Ascending aorta (tissue), 2 donors: ENCODE results near the gene SLC26A11. TPM values are rescaled to one million over a fixed set of nuclear protein-coding genes. Genes with fewer than 3 reads are reported as not detected.

Experiments used
- DNase-seq, 2 donors: peaks; one replicate each; pipeline ENCODE4 v3.0.0-alpha.2; 2019; ENCODE audit warnings: low spot score in 2 of 2
- H3K27ac ChIP-seq, 2 donors: fragments of 200-600 bp; sonication (generic); one replicate each; pipeline ENCODE4 v1.5.1; 2016 to 2017; ENCODE audit warnings: mild to moderate bottlenecking in 1 of 2
- H3K27me3 ChIP-seq: fragments of 200-600 bp; sonication (generic); one replicate; pipeline ENCODE4 v1.5.1; 2017
- H3K36me3 ChIP-seq, 2 donors: fragments of 200-600 bp; sonication (generic); one replicate each; pipeline ENCODE4 v1.5.1; 2016
- H3K4me1 ChIP-seq, 2 donors: fragments of 200-600 bp; sonication (generic); one replicate each; pipeline ENCODE4 v1.5.1; 2016 to 2017; ENCODE audit warnings: mild to moderate bottlenecking in 1 of 2
- H3K4me3 ChIP-seq, 2 donors: fragments of 200-600 bp; sonication (generic); one replicate each; pipeline ENCODE4 v1.5.1; 2016 to 2017; ENCODE audit warnings: mild to moderate bottlenecking in 1 of 2
- H3K9me3 ChIP-seq, 2 donors: fragments of 200-600 bp; sonication (generic); one replicate each; pipeline ENCODE4 v1.5.1; 2016
- CTCF ChIP-seq, 3 experiments: fragments of 200-600 bp in 2 of 3; fragments of 450-650 bp in 1 of 3; sonication (generic) in 2 of 3; IDR thresholded peaks; one replicate each; pipeline ENCODE4 v1.5.1; 2016 to 2019; ENCODE audit warnings: antibody characterized with exemption in 3 of 3, mild to moderate bottlenecking in 1 of 3, moderate library complexity in 1 of 3
- intact Hi-C: fragments of 100-400 bp; cut with DNase I; formaldehyde crosslinking; loops from one replicate; pipeline ENCODE4 v1.15.1; 2023
- total RNA-seq: library from RNA; depleted of rRNA; stranded (reverse); fragments of >200 nt; gene quantifications from one replicate; pipeline ENCODE4 v1.1.0, GENCODE V29; 2016

The SLC26A11 gene
- total RNA-seq, 1 donor from 2014 or later = 25.8 TPM

- Histone ChIP-seq H3K9me3 (no peaks in the 10 kb centered on the region), H3K4me1 (no peaks in the 10 kb centered on the region), H3K36me3 (no peaks in the 10 kb centered on the region), H3K27me3 (no peaks in the 10 kb centered on the region), H3K27ac (no peak overlapping the region), H3K4me3 (no peak overlapping the region)
- intact Hi-C loops = no loop called here
- TF ChIP-seq CTCF (IDR thresholded peaks at IDR 0.05) = no peak
- no peak for DNase-seq
Measured at GRCh38 chr17:80177986-80178595, 42.1 kb upstream of the SLC26A11 start.

- H3K27me3 ChIP-seq = no peaks in the 10 kb centered on the region
- no peak for TF ChIP-seq CTCF (IDR thresholded peaks at IDR 0.05)
Measured at GRCh38 chr17:80180192-80180591, 40.0 kb upstream of the SLC26A11 start.

GRCh38 chr17:80181431-80181830 lies 38.8 kb upstream of the SLC26A11 start:
- intact Hi-C loops = no loop called here
- DNase-seq = no peak

More at GRCh38 chr17:80180192-80180591, 40.0 kb upstream of the SLC26A11 start:
- intact Hi-C loops = no loop called here
- H3K36me3 ChIP-seq = no peaks in the 10 kb centered on the region
- H3K27ac ChIP-seq = no peak overlapping the region
- H3K4me1 ChIP-seq = no peaks in the 10 kb centered on the region
- DNase-seq = no peak
- no peaks in the 10 kb centered on the region for H3K9me3 ChIP-seq
- H3K4me3 ChIP-seq = no peak overlapping the region

GRCh38 chr17:80182118-80182844 lies 37.9 kb upstream of the SLC26A11 start:
- no peaks in the 10 kb centered on the region for H3K27me3 ChIP-seq
- no peak overlapping the region for H3K27ac ChIP-seq
- H3K9me3 ChIP-seq = no peaks in the 10 kb centered on the region
- H3K36me3 ChIP-seq = no peaks in the 10 kb centered on the region
- intact Hi-C loops = no loop called here
- H3K4me3 ChIP-seq = no peak overlapping the region
- no peak for DNase-seq
- TF ChIP-seq CTCF (IDR thresholded peaks at IDR 0.05) = no peak
- H3K4me1 ChIP-seq = no peaks in the 10 kb centered on the region

More at GRCh38 chr17:80181431-80181830, 38.8 kb upstream of the SLC26A11 start:
- TF ChIP-seq CTCF (IDR thresholded peaks at IDR 0.05) = no peak
- Histone ChIP-seq H3K4me1 (no peaks in the 10 kb centered on the region), H3K27ac (no peak overlapping the region), H3K9me3 (no peaks in the 10 kb centered on the region), H3K4me3 (no peak overlapping the region), H3K27me3 (no peaks in the 10 kb centered on the region), H3K36me3 (no peaks in the 10 kb centered on the region)

GRCh38 chr17:80182845-80183223 lies 37.4 kb upstream of the SLC26A11 start:
- no peaks in the 10 kb centered on the region for H3K36me3 ChIP-seq
- intact Hi-C loops = no loop called here
- H3K27ac ChIP-seq = no peak overlapping the region
- no peaks in the 10 kb centered on the region for H3K9me3 ChIP-seq
- DNase-seq = no peak
- no peak for TF ChIP-seq CTCF (IDR thresholded peaks at IDR 0.05)
- H3K4me1 ChIP-seq = no peaks in the 10 kb centered on the region
- no peak overlapping the region for H3K4me3 ChIP-seq
- H3K27me3 ChIP-seq = no peaks in the 10 kb centered on the region
